Measurements from ENCODE around the gene MPPED2.

The MPPED2 gene

GRCh38 chr11:30481796-30482195, 104.4 kb downstream of the MPPED2 start:
- no peak for DNase-seq

GRCh38 chr11:30481330-30481729, 104.8 kb downstream of the MPPED2 start:
- peak; percentile 29 for DNase-seq

GRCh38 chr11:30479899-30480298, 106.3 kb downstream of the MPPED2 start:
- no peak for DNase-seq

DNA sequence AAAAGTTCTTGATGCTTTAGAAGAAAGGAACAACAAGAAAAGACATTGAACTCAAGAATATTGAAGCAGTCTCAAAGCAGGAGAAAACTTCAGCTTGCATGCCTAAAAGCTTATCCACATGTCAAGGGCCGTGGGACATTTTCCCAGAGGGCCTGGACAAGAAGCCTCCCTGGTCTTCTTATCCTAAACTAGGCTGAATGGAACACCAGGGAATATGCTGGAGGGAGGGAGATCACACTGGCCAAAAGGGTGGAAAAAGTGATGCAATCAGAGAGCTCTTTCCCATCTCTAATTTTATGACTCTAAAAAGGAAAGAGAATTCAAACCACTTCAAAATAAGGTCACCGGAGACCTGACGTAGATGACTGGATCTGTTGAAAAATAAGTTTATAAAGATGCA, 107.2 kb downstream of the MPPED2 start:
- no peak for DNase-seq

GRCh38 chr11:30477061-30477460, 109.1 kb downstream of the MPPED2 start:
- DNase-seq, result no peak

GRCh38 chr11:30474151-30474954, 111.8 kb downstream of the MPPED2 start:
- no peak for DNase-seq

DNA sequence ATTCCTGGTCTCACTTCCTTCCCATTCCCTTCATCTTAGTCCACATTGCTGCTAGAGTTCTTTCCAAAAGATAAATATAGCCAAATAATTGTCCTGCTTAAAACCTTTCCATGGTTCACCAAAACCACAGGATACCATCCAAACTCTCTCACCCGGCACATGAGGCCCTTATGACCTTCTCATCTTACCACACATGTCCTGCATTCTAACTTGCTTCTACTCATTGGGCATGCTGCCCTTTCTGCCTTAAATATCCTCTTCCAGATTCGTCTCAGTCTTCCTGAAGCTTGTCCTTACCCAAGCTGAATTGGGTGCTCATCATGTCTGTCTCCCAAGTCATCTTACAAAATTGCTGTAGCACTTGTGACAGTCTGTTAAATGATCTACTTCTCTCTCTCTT, 114.9 kb downstream of the MPPED2 start:
- DNase-seq, result no peak

GRCh38 chr11:30468881-30469280, 117.3 kb downstream of the MPPED2 start:
- no peak for DNase-seq

DNA sequence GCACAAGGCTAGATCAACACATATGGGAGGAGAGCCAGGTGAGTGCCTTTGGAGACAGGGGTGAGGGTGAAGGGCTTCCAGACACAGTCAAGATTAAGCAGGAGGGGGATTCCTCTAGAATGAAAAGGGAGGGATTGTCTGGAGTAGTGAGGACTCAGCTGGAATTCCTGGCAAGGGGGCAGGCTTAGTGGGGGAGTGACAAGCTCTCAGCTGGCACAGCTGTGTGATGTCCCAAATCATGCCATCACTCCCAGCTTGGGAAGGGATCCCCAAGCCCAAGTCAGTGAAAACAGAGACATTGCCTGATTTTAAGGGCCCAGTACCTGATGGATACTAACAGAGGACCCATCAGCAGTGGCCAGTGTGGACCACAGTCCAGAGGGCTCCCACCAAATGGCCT, 119.0 kb downstream of the MPPED2 start:
- DNase-seq, result no peak

DNA sequence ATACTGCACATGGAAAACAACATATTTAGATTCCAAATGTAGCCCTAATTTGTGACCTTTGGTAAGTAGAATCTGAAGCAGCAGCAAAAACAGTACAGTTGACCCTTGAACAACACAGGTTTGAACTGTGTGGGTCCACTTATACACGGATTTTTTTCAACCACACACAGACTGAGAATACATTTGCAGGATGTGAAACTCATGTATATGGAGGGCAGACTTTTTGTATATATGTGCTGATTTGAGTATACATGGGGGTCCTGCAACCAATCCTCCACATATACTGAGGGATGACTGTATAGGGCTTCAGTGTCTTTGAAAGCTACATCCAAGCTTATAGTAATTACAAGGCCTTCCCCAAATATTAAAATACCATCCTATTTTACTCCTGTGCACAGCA, 120.5 kb downstream of the MPPED2 start:
- DNase-seq, result no peak

- DNase-seq, result no peak
These were observed 121.0 kb downstream of the MPPED2 start for GRCh38 chr11:30465192-30465591.

DNA sequence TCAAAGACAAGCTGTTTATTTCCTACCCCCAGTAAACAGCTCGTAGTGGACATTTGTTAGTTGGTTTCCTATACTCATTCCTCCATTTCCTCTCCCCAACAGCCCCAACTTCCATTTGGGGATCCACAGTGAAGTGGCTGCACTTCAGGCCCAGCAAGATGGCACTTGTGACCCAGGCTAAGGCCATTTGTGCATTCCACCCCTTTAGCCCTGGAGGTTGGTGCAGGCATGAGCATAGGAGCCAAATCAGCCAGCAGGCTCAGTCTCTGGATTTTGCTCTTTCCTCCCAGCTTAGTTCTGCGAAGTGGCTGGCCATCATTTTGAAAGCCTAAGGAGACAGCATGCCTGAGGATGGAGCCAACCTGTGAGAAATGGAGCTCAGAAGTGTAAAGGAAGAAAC, 122.9 kb downstream of the MPPED2 start:
- DNase-seq, result no peak

DNA sequence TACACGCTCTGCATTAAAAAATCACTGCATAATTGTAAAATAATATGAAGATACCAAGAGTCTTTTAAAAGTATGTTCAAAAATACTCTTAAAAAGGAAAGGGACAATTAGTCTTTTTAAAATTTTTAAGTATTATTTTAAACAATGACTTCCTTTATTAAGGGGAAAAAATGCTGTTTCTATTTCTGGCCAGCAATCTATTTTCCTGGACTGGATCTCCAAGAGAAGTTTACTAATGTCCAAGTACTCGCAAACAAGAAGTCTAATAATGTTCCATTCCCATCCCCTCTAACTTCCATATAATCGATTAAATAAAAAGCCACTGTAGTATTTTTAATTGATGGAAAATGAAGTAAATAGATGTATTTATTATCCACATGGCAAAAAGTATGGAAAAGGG, 123.7 kb downstream of the MPPED2 start:
- no peak for DNase-seq

GRCh38 chr11:30459821-30460220, 126.3 kb downstream of the MPPED2 start:
- no peak for DNase-seq

- DNase-seq, result no peak
These were observed 126.8 kb downstream of the MPPED2 start for GRCh38 chr11:30459306-30459705.

- no peak for DNase-seq
These were observed 127.6 kb downstream of the MPPED2 start for GRCh38 chr11:30458541-30458940.

GRCh38 chr11:30457087-30457486, 129.1 kb downstream of the MPPED2 start:
- DNase-seq, result no peak

DNA sequence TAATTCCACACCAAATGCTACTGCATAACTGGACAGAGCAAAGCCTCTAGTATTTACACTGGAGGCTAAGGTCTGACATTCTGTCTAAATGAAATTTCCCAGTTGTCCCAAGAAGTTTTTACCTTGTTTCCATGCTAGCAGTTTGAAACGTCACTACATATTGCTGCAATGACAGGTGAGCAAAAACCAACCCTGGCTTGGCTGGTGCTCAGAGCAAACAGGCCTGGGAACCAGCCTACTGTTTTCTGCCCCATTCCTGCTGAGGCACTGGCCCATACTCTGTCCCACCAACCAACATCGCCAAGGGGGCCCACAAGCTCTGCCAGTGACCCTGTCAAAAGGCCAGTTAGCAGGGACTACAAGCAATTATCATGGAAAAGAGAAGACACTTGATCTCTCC, 131.1 kb downstream of the MPPED2 start:
- no peak for DNase-seq

- no peak for DNase-seq
These were observed 131.6 kb downstream of the MPPED2 start for GRCh38 chr11:30454541-30454940.

DNA sequence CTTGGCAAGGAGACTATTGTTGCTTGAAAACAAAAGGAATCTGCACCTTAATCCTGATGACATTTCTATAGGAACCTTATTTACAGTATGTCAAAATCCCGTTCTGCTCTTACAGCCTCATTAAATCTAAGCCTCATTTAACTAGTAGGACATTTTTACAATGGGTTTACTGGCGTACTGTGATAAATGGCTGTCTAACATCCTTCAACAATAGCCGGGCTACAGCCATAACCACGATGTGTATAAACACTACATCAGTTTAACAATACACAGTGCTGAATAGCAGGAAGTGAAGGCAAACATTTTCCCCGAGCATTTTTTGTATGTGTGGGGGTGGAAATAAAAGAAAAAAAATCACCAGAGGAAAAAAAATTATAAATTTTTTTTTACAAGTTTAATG, 132.0 kb downstream of the MPPED2 start:
- DNase-seq, result no peak

- no peak for DNase-seq
These were observed 132.4 kb downstream of the MPPED2 start for GRCh38 chr11:30453705-30454104.

DNA sequence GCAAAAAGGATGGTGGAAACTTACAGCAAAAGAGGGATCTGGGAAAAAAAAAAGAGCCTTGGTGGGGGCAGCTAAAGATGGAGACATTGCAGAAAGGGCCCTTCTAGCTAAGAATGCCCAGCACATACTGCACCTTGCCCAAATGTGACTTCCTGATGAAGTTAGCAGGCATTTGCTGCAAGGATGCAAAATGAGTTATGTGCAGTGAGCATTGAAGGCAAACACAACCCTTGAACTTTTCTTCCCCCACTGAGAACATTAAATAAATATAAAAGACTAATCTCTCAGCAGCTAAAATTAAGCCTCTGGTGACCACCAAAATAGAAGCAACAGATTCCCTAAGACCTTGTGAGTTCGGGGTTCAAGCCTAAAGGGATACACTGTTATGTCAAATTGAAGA, 133.3 kb downstream of the MPPED2 start:
- DNase-seq, result no peak

- no peak for DNase-seq
These were observed 134.0 kb downstream of the MPPED2 start for GRCh38 chr11:30452114-30452513.

DNA sequence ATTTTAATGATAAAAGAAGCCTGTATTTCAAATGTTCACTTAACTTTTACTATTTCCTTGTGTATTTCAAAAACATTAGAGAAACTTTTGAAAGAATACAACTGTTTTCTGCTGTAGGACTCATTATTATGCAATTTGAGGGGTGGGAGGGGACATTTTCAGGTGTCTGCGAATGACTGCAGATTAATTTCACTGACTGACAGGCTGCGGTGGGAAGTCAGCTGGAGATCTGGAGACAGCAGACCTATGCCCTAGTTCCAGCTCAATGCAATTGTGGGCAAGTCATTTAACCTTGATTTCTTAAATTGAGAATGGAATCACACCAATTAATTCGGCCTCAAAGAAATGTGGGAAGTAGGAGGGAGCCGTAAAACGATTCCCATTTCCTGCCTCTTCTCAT, 134.5 kb downstream of the MPPED2 start:
- no peak for DNase-seq

- DNase-seq, result no peak
These were observed 135.0 kb downstream of the MPPED2 start for GRCh38 chr11:30451167-30451566.

Data from NCI-H82 (cell line).